ENCODE measurements around the gene WDR46. TPM values are rescaled to one million over a fixed set of nuclear protein-coding genes. Genes with fewer than 3 reads are reported as not detected.
"Not testable (repeated sequence)": the region's sequence is repeated elsewhere in the genome, so short reads cannot be mapped to it uniquely, and the experiment has no call there.

WDR46 gene
- total RNA-seq, 1 experiment from 2014 or later, result 57.0 TPM

- no peaks in the 10 kb centered on the region for H3K27me3 Mint-ChIP-seq (ENCODE audit: insufficient read depth, unreplicated experiment)
- ChIA-PET CTCF (interaction anchor here (0.7 to 2.9 kb wide), 8 partner anchors 10 to 1098 kb away, joined by 3 to 18 read pairs (median 4); partner anchors contain the start of genes PFDN6 and WDR46), POLR2A (interaction anchor here (0.6 to 5.6 kb wide), 20 partner anchors 12 to 1625 kb away, joined by 3 to 73 read pairs (median 5); partner anchors contain the start of genes MSH5, PFDN6, RGL2 and RING1)
- peak; percentile 72 for DNase-seq (ENCODE audit: unreplicated experiment)
- TF ChIP-seq CTCF (IDR thresholded peaks at IDR 0.05; ENCODE audit: unreplicated experiment), result peak; percentile 52
- peak within 1 kb of the TSS; percentile 99 for H3K4me3 Mint-ChIP-seq (ENCODE audit: unreplicated experiment)
- H3K36me3 Mint-ChIP-seq (ENCODE audit: insufficient read depth, unreplicated experiment), result peaks cover 67% of the 10 kb centered on the region
- H3K4me1 Mint-ChIP-seq (ENCODE audit: insufficient read depth, unreplicated experiment), result peaks cover 30% of the 10 kb centered on the region
- intact Hi-C loops (cut with micrococcal nuclease), result no loop called here
- peak within 1 kb of the TSS; percentile 80 for H3K27ac Mint-ChIP-seq (ENCODE audit: low read depth, unreplicated experiment)
- BruUV-seq (replicated peaks), result no TSS peak
- H3K9me3 Mint-ChIP-seq (ENCODE audit: unreplicated experiment), result no peaks in the 10 kb centered on the region
Measured at GRCh38 chr6:33276864-33277662, 12.0 kb downstream of the WDR46 start, which contains the start of gene B3GALT4. TSS of gene B3GALT4 (plus strand) at chr6:33277123. CDS start at chr6:33277420, 297 bp downstream.

- no peaks in the 10 kb centered on the region for H3K27me3 Mint-ChIP-seq (ENCODE audit: insufficient read depth, unreplicated experiment)
- intact Hi-C loops (cut with micrococcal nuclease), result no loop called here
- DNase-seq (ENCODE audit: unreplicated experiment), result no peak
- H3K4me1 Mint-ChIP-seq (ENCODE audit: insufficient read depth, unreplicated experiment), result peaks cover 30% of the 10 kb centered on the region
- no peak for TF ChIP-seq CTCF (IDR thresholded peaks at IDR 0.05; ENCODE audit: unreplicated experiment)
- peak overlapping the region; percentile 99 for H3K4me3 Mint-ChIP-seq (ENCODE audit: unreplicated experiment)
- peak overlapping the region; percentile 80 for H3K27ac Mint-ChIP-seq (ENCODE audit: low read depth, unreplicated experiment)
- BruUV-seq (replicated peaks), result no TSS peak
- peaks cover 72% of the 10 kb centered on the region for H3K36me3 Mint-ChIP-seq (ENCODE audit: insufficient read depth, unreplicated experiment)
- POLR2A ChIA-PET, result interaction anchor here (0.6 to 5.6 kb wide), 14 partner anchors 12 to 1536 kb away, joined by 3 to 73 read pairs (median 8); partner anchors contain the start of genes MSH5, PFDN6, RGL2 and RING1
- CTCF ChIA-PET, result interaction anchor here (0.7 to 2.9 kb wide), 4 partner anchors 12 to 191 kb away, joined by 3 to 18 read pairs (median 3); partner anchors contain the start of genes PFDN6 and WDR46
- no peaks in the 10 kb centered on the region for H3K9me3 Mint-ChIP-seq (ENCODE audit: unreplicated experiment)
Measured at GRCh38 chr6:33276581-33276863, 12.5 kb downstream of the WDR46 start.

- Mint-ChIP-seq H3K4me3 (ENCODE audit: unreplicated experiment) (peak overlapping the region; percentile 99), H3K4me1 (ENCODE audit: insufficient read depth, unreplicated experiment) (peaks cover 30% of the 10 kb centered on the region), H3K27ac (ENCODE audit: low read depth, unreplicated experiment) (peak overlapping the region; percentile 80), H3K36me3 (ENCODE audit: insufficient read depth, unreplicated experiment) (peaks cover 75% of the 10 kb centered on the region)
- BruUV-seq (replicated peaks); DNase-seq (ENCODE audit: unreplicated experiment); H3K9me3 Mint-ChIP-seq (ENCODE audit: unreplicated experiment); intact Hi-C loops (cut with micrococcal nuclease); H3K27me3 Mint-ChIP-seq (ENCODE audit: insufficient read depth, unreplicated experiment): not testable (repeated sequence)
- POLR2A ChIA-PET, result interaction anchor here (0.7 to 5.6 kb wide), 13 partner anchors 13 to 304 kb away, joined by 3 to 73 read pairs (median 10); partner anchors contain the start of genes PFDN6, RGL2, RING1 and WDR46
- CTCF ChIA-PET, result interaction anchor here (0.6 to 2.9 kb wide), 5 partner anchors 10 to 382 kb away, joined by 3 to 18 read pairs (median 3); partner anchors contain the start of genes PFDN6 and WDR46
Measured at GRCh38 chr6:33275795-33276580, 13.1 kb downstream of the WDR46 start.

GRCh38 chr6:33273924-33274902, 14.8 kb downstream of the WDR46 start:
- H3K27ac Mint-ChIP-seq (ENCODE audit: low read depth, unreplicated experiment), result peak overlapping the region; percentile 92
- peaks cover 74% of the 10 kb centered on the region for H3K36me3 Mint-ChIP-seq (ENCODE audit: insufficient read depth, unreplicated experiment)
- no peaks in the 10 kb centered on the region for H3K9me3 Mint-ChIP-seq (ENCODE audit: unreplicated experiment)
- DNase-seq (ENCODE audit: unreplicated experiment), result no peak
- peaks cover 36% of the 10 kb centered on the region for H3K4me1 Mint-ChIP-seq (ENCODE audit: insufficient read depth, unreplicated experiment)
- BruUV-seq (replicated peaks), result no TSS peak
- no peak for TF ChIP-seq CTCF (IDR thresholded peaks at IDR 0.05; ENCODE audit: unreplicated experiment)
- CTCF ChIA-PET, result interaction anchor here (1.2 kb wide), 1 partner anchor 25 kb away, joined by 4 read pairs; no protein-coding TSS in a partner anchor
- no peaks in the 10 kb centered on the region for H3K27me3 Mint-ChIP-seq (ENCODE audit: insufficient read depth, unreplicated experiment)
- POLR2A ChIA-PET, result interaction anchor here (1.0 to 2.6 kb wide), 6 partner anchors 15 to 303 kb away, joined by 3 to 43 read pairs (median 4); partner anchors contain the start of genes PFDN6, RGL2, RING1 and WDR46
- intact Hi-C loops (cut with micrococcal nuclease), result no loop called here
- H3K4me3 Mint-ChIP-seq (ENCODE audit: unreplicated experiment), result peak overlapping the region; percentile 99
